Measurements from ENCODE around the gene RRAS.
"Not testable (repeated sequence)": the region's sequence is repeated elsewhere in the genome, so short reads cannot be mapped to it uniquely, and the experiment has no call there.

The RRAS gene

DNA sequence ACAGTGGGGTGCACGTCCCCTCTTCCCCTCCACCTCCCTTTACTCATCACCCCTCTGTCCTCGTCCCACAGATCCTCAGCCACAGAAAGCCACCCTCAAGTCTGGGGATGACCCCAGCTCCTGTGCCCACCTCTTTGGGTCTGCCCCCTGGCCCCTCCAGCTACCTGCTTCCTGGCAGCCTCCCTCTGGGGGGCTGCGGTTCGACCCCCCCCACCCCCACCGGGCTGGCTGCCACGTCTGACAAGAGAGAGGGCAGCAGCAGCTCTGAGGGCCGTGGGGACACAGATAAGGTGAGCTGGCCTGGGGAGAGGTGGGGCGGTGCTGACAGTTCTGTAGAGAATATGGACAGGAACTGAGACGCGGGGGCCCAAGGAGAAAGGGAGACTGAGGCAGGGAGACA, 14.6 kb upstream of the RRAS start:
- no peak for DNase-seq

DNA sequence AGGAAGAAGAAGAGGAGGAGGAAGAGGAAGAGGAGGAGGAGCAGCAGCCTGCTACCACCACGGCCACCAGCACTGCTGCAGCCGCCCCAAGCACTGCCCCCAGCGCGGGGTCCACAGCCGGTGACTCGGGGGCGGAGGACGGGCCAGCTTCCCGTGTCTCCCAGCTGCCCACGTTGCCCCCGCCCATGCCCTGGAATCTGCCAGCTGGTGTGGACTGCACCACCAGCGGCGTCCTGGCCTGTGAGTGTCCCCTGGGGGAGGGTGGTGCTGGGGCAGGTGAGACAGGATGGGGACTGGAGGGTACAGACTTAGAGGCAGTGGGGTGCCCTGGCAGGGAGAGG, 13.5 kb upstream of the RRAS start:
- DNase-seq: no peak

DNA sequence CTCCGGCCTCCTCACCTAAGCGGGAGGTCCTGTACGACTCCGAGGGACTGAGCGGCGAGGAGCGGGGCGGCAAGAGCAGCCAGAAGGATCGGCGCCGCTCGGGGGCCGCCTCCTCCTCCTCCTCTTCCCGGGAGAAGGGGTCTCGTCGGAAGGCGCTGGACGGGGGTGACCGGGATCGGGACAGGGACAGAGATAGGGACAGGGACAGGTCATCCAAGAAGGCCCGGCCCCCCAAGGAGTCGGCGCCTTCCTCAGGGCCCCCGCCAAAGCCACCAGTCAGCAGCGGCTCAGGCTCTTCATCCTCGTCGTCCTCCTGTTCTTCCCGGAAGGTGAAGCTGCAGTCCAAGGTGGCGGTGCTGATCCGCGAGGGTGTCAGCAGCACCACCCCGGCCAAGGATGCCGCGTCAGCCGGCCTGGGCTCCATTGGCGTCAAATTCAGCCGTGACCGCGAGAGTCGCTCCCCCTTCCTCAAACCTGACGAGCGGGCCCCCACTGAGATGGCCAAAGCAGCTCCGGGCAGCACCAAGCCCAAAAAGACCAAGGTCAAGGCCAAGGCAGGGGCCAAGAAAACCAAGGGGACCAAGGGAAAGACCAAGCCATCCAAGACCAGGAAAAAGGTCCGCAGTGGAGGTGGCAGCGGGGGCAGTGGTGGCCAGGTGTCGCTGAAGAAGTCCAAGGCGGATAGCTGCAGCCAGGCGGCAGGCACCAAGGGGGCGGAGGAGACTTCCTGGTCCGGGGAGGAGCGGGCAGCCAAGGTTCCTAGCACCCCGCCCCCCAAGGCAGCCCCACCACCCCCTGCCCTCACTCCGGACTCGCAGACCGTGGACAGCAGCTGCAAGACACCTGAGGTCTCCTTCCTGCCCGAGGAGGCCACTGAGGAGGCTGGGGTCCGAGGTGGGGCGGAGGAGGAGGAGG, 12.9 kb upstream of the RRAS start:
- no peak for DNase-seq

GRCh38 chr19:49651820-49652550, 12.0 kb upstream of the RRAS start:
- DNase-seq: no peak

DNA sequence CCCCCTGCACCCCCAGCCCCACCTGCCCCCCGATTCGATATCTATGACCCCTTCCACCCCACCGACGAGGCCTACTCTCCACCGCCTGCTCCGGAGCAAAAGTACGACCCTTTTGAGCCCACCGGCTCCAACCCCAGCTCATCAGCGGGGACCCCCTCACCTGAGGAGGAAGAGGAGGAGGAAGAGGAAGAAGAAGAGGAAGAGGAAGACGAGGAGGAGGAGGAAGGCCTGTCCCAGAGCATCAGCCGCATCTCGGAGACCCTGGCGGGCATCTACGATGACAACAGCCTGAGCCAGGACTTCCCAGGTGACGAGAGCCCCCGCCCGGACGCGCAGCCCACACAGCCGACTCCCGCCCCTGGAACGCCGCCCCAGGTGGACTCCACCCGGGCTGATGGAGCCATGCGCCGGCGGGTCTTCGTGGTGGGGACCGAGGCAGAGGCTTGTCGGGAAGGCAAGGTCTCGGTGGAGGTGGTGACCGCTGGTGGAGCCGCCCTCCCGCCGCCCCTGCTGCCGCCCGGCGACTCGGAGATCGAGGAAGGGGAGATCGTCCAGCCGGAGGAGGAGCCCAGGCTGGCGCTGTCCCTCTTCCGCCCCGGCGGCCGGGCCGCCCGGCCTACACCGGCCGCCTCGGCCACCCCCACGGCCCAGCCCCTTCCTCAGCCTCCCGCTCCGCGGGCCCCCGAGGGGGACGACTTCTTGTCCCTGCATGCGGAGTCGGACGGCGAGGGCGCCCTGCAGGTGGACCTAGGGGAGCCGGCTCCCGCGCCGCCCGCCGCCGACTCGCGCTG, 11.3 kb upstream of the RRAS start:
- no peak for DNase-seq

DNA sequence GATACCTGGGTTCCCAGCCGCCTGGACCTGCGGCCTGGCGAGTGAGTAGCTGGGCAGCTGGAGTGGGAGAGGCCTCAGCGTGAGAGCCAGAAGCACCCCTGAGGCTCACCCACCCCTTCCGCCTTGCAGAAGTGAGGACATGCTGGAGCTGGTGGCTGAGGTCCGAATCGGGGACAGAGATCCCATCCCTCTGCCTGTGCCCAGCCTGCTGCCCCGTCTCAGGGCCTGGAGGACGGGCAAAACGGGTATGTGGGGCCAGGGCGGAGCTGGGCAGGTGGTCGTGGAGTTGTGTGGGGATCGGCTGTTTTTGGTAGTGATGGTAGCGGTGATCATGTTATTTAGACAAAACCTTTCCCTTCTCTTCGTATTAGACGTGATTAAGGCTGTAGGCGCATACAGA, 6.6 kb upstream of the RRAS start:
- DNase-seq: no peak

DNA sequence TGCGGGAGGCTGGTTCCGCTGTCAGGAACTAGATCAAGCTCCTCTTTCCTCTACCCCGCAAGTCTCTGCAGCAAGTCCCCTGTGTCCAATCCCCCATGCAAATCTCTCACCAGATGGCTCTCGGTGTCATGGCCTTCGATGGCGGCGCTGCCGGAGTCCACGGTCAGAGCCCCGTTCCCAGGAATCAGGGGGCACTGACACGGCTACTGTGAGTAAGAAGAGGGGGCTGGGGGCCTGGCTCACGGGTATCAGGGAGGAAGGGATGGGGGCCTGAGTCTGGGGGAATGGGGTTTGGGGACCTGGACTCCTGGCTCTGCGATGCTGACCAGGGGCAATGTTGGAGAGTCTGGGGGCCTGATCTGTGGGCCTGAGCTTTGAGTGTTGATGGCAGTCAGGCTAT, 6.1 kb upstream of the RRAS start:
- no peak for DNase-seq

DNA sequence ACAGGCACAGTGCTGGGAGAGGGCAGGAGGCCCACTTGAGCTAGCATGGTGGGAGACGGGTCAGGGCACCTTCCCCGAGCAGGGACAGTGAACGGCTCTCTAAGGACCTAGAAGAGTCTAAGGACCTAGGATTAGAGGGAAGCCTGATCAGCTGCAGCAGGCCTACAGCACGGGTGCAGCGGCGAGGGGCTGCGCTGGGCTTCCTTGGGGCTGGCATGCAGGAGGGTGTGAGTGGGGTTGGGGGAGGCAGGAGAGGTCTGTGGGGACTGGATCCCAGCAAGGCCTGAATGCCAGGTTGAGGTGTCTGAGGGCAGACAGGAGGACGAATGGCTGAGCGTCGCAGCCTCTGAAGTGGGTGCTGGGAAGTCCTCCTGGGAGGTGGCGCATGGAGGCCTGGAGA, 5.6 kb upstream of the RRAS start:
- no peak for DNase-seq

- peak in 1 of 5 experiments; percentile 88 for DNase-seq
Measured at GRCh38 chr19:49643466-49643865, 3.5 kb upstream of the RRAS start.

GRCh38 chr19:49642492-49643035, 2.6 kb upstream of the RRAS start:
- no peak for DNase-seq

GRCh38 chr19:49641688-49642491, 1.9 kb upstream of the RRAS start, which contains the start of gene SCAF1:
SCAF1 (plus strand) TSS chr19:49642209; CDS start chr19:49645027, 2,818 bp downstream.
- peak; percentile 98 to 100 (median 99) for DNase-seq

DNA sequence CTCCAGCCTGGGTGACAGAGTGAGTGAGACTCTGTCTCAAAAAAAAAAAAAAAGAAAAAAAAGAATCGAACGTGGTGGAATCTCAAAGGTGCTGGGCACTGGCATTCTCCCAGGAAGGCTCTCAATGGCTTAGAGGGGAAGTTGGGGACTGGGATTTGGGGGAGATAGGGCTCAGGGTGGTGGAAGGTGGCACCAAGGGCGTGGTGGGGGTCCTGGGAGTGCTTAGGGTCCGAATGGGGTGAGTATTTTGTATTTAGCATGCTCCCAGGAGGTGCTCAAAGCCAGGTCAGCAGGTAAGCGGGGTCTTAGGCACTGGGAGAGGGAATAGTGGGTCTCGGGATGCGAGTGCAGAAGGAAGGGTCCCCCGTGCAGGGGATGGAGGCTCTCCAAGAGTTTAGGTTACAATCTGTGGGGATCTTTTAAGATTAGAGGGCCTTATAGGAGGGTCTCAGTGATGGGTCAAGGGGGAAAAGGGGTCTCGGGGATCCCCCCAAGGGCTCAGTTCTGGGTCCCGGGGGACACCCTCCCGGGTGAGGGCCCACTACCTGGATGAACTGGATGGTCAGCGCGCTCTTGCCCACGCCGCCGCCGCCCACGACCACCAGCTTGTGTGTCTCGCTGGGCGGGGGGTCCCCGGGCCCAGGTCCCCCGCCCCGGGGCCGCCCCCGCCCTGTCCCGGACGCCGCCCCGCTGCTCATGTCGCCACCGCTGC, 386 bp downstream of the RRAS start:
- DNase-seq: no peak

DNA sequence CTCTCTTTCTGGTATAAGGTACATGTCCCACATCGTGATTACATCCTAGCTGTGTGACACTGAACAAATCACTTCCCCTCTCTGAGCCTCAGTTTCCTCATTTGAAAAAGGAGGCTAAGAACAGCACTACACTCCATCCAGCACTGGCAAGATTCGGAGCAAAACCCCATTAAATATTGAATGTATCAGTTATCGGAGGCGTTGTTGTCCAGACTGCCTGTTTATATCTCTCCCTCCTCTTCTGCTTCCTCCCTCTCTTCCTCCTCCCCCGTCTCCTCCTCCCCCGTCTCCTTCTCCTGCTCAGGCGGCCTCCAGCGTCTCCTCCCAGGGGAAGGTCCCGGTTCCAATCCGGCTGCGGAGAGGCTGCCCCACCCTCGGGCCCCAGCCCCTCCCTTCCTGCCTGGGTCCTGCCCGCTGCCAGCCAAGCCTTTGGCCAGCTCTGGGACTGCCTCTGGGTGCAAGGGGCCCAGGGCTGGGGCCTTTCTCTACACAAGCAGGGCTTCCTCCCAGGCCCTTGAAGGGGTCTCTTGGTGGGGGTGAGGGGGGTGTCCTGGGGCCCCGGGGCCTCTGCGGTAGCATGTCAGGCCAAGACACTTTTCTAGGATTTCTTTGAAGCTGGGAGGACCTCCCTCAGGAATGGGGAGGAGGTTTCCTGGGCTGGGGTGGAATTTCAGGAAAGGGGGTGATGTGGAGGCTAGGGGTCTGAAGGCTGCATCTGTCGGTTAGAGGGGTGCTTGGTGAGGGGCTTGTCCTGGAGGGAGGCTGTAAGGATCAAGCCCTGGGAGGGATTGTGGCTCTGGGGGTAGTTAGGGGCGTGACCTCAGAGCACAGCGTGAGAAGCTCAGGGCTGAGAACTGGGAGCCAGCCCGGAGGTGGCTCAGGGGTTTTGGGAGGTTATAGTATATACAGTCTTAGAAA, 1.9 kb downstream of the RRAS start:
- no peak for DNase-seq

DNA sequence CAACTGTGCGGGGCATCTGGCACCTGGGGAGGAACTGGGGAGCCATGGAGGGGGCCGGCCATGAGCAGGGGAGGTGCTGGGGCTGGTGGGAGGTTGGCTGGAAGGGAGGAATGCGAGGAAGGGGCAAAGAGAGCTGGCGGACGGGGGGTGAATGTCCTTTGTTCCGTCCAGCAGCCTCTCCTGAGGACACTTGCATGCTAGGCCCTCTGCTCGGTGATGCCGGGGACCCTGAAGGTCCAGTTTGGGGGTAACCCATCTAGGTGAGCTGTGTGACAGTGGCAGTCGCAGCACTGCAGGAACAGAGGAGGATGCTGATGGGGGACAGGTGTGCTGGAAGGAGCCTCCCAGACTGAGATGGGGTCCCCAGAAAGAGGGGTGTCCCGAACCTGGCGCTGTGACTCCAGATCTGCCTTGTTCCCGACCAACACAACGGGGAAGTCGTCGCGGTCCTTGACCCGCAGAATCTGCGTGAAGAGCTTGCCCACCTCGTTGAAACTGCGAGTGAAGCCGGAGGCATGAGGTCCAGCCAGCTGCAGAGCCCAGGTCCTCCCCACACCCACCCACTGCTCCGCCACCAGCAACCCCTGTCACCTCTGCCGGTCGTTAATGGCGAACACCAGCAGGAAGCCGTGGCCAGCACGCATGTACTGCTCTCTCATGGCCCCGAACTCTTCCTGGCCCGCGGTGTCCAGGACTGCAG, 3.6 kb downstream of the RRAS start:
- DNase-seq: no peak

GRCh38 chr19:49635530-49636232, 4.3 kb downstream of the RRAS start:
- DNase-seq: no peak

DNA sequence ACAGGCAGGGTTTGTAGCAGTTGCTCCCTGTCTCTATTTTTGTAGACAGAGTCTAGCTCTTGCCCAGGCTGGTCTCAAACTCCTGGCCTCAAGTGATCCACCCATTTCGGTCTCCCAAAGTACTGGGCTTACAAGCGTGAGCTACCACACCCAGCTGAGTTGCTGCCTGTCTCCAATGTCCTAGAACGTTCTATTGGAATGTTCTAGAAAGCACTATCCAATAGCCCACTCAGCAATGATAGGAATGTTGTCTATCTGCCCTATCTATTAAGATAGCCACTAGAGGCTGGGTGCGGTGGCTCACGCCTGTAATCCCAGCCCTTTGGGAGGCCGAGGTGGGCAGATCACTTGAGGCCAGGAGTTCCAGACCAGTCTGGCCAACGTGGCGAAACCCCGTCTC, 6.7 kb downstream of the RRAS start:
- not testable (repeated sequence) for DNase-seq

GRCh38 chr19:49632576-49632975, 7.4 kb downstream of the RRAS start:
- DNase-seq: no peak

DNA sequence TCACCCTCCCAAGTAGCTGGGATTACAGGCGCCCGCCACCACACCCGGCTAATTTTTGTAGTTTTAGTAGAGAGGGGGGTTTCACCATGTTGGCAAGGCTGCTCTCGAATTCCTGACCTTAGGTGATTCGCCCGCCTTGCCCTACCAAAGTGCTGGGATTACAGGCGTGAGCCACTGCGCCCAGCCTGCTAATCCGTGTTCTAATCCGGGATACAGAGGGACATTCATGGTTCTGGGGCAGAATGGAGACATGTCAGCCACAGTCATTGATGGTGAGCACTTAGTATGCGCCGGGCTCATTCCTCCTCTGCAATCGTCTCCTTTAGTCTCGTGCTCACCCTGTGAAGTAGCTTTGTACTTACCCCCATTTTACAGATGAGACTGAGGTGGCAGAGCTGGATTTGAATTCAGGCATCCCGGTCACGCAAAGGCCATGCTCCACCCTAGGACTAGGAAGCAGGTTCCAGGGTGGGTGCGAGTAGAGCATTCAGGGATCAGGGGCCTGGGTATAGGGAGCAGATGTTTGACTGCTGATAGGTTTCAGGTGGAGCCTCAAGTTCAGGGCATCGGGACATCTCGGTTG, 8.2 kb downstream of the RRAS start:
- DNase-seq: no peak

All from T-helper 2 cell (primary cell).